NT2/D1 (cell line): ENCODE results near the gene NAALADL2.

Source experiments
- DNase-seq: peaks from one replicate; pipeline ENCODE4 v3.0.0-alpha.2; 2011; ENCODE audit warnings: low read depth, low spot score
- H3K27me3 ChIP-seq: 2 replicates; pipeline ENCODE4 v1.6.0; 2011; ENCODE audit warnings: mild to moderate bottlenecking; ENCODE audit not compliant: insufficient read length, insufficient read depth
- H3K36me3 ChIP-seq: 2 replicates; pipeline ENCODE4 v1.6.1; 2011; ENCODE audit warnings: mild to moderate bottlenecking, low read length, mixed read lengths; ENCODE audit not compliant: insufficient read depth, insufficient read length
- H3K4me1 ChIP-seq: 2 replicates; pipeline ENCODE4 v1.5.1; 2011; ENCODE audit not compliant: insufficient read depth, insufficient read length
- H3K4me3 ChIP-seq: 2 replicates; pipeline ENCODE4 v1.5.1; 2011; ENCODE audit warnings: low read depth; ENCODE audit not compliant: insufficient read length
- H3K9ac ChIP-seq: 2 replicates; pipeline ENCODE4 v1.6.0; 2011; ENCODE audit warnings: low read depth; ENCODE audit not compliant: insufficient read length
- H3K9me3 ChIP-seq: 2 replicates; pipeline ENCODE4 v1.5.1; 2011; ENCODE audit warnings: mild to moderate bottlenecking, low read length; ENCODE audit not compliant: insufficient read depth
- SUZ12 ChIP-seq: IDR thresholded peaks from 2 replicates; pipeline ENCODE4 v1.6.1; 2011; ENCODE audit not compliant: insufficient read length, insufficient read depth; ENCODE audit errors: extremely low read depth
- YY1 ChIP-seq: IDR thresholded peaks from 2 replicates; pipeline ENCODE4 v1.6.1; 2011; ENCODE audit not compliant: insufficient read length, insufficient read depth
- ZNF274 ChIP-seq: IDR thresholded peaks from 2 replicates; pipeline ENCODE4 v1.6.1; 2011; ENCODE audit warnings: mild to moderate bottlenecking, low read depth, low read length

The NAALADL2 gene

DNA sequence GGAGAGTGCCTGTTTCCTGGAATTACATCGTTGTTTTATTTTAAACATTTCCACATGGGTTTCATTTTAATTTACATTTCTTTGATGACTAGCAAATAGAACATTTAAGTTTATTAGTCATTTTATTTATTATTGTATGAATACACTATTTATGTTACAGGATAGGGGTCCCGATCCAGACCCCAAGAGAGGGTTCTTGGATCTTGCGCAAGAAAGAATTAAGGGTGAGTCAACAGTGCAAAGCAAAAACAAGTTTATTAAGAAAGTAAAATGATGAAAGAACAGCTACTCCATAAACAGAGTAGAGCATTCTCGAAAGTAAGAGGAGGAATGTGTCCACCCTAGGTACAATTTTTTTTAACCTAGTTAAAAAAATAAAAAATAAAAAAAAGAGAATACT is 539.5 kb downstream of the NAALADL2 start:
- TF ChIP-seq SUZ12 = no peak
- TF ChIP-seq YY1 = no peak
- TF ChIP-seq ZNF274 = no peak
- Histone ChIP-seq H3K9me3 (no peaks in the 10 kb centered on the region), H3K9ac (no peak overlapping the region), H3K4me1 (no peaks in the 10 kb centered on the region), H3K36me3 (no peaks in the 10 kb centered on the region), H3K27me3 (no peaks in the 10 kb centered on the region), H3K4me3 (no peak overlapping the region)
- no peak for DNase-seq

DNA sequence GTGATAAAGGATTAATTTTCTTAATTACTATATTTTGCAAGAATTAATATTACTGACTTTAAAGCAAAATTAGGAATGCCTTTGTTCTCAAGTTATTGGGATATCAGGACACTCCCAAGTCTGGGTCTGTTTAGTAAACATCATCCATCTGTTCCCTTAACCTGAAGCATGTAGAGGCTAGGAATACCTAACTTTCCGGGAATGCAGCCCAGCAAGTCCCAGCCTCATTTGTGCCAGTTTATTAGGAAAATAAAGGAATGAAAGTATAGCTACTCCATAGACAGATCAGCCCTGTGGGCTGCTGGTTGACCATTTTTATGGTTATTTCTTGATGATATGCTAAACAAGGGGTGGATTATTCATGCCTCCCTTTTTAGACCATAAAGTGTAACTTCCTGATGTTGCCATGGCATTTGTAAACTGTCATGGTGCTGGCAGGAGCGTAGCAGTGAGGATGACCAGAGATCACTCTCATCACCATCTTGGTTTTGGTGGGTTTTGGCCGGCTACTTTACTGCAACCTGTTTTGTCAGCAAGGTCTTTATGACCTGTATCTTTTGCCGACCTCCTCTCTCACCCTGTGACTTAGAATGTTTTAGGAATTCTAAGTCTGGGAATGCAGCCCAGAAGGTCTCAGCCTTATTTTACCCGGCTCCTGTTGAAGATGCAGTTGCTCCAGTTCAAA is 540.2 kb downstream of the NAALADL2 start:
- no peak overlapping the region for H3K9ac ChIP-seq
- H3K9me3 ChIP-seq = no peaks in the 10 kb centered on the region
- DNase-seq = no peak
- no peaks in the 10 kb centered on the region for H3K4me1 ChIP-seq
- no peaks in the 10 kb centered on the region for H3K27me3 ChIP-seq
- no peak for TF ChIP-seq ZNF274
- TF ChIP-seq SUZ12 = no peak
- H3K4me3 ChIP-seq = no peak overlapping the region
- H3K36me3 ChIP-seq = no peaks in the 10 kb centered on the region

DNA sequence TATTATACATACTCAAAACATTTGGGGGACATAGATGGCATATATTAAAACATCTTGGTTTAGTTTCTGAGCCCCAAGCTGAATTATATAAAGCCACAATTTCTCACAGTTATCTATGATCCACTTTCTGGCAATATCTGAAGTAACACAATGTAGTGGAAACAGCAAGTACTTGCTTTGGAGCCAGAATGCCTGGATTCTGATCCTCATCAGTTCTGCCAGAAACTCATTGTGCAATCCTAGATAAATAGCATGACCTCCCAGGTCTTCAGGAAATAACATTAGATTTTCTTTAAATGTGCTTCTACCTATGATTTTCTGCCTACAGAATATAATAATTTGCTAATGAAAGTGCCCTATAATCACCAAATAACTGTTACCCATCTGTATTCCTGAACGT is 544.9 kb downstream of the NAALADL2 start:
- Histone ChIP-seq H3K4me3 (no peak overlapping the region), H3K4me1 (no peaks in the 10 kb centered on the region), H3K36me3 (no peaks in the 10 kb centered on the region), H3K9me3 (no peaks in the 10 kb centered on the region), H3K27me3 (no peaks in the 10 kb centered on the region), H3K9ac (no peak overlapping the region)
- TF ChIP-seq SUZ12 = no peak
- no peak for TF ChIP-seq YY1
- no peak for TF ChIP-seq ZNF274
- no peak for DNase-seq

DNA sequence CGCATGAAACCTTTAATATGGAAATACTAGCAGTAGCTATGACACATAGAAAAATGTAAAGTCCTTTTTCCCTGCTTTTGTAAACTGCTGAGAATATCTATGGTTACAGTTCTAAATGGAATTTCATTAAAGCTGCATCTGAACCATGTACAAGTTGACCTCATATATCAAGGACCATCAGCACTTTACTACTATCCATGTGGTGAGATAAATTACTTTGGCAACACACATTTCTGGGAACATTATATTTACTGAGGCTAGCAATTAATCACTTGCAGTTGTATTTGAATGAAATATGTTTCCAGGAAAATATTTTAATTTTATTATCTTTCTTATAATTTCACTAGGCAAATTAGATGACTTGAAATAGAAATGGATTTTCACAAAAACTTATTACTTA is 545.5 kb downstream of the NAALADL2 start:
- Histone ChIP-seq H3K9ac (no peak overlapping the region), H3K27me3 (no peaks in the 10 kb centered on the region), H3K4me3 (no peak overlapping the region), H3K9me3 (no peaks in the 10 kb centered on the region), H3K4me1 (no peaks in the 10 kb centered on the region), H3K36me3 (no peaks in the 10 kb centered on the region)
- TF ChIP-seq ZNF274 (no peak), YY1 (no peak), SUZ12 (no peak)
- no peak for DNase-seq

DNA sequence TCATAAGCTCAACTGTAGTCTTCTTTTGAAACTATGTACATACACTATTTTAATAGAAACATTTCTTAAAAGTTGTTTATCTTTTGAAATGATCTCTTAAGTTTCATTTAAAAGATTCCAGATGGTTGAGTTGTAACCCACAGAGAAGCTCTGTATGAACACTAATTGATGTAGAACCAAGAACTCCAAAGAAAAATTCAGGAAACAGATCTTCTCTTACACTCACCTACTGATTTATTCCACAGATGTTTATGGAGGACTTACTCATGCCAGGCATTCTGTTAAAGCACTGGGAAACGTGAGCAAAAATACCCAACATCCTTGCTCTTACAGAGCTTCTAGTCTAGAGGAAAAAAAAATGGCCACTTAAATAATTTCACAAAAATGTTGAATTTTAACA is 551.1 kb downstream of the NAALADL2 start:
- H3K27me3 ChIP-seq = no peaks in the 10 kb centered on the region
- no peak overlapping the region for H3K9ac ChIP-seq
- H3K9me3 ChIP-seq = no peaks in the 10 kb centered on the region
- H3K4me1 ChIP-seq = no peaks in the 10 kb centered on the region
- H3K36me3 ChIP-seq = no peaks in the 10 kb centered on the region
- DNase-seq = no peak
- H3K4me3 ChIP-seq = no peak overlapping the region
- TF ChIP-seq ZNF274 (no peak), YY1 (no peak), SUZ12 (no peak)

DNA sequence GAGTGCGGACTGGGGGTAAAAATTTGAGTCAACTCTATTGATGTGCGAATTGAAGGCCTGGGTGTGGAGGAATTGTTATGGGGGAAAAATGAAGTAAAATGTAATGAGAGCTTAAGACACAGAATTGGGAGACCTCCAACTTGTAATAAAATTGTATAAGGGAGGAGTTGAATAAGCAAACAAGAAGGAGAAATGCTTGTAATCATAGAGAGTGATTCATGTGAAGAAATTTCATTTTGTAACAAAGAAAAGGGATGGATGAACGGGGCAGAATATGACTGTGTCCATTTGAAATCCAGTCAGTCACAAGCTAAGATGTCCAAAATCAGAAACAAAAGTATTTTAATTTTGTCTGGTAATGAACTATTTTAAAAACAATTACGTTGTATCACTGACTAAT is 552.3 kb downstream of the NAALADL2 start:
- H3K9me3 ChIP-seq = no peaks in the 10 kb centered on the region
- no peak for TF ChIP-seq YY1
- no peak for TF ChIP-seq SUZ12
- TF ChIP-seq ZNF274 = no peak
- no peak for DNase-seq
- H3K9ac ChIP-seq = no peak overlapping the region
- no peaks in the 10 kb centered on the region for H3K27me3 ChIP-seq
- no peak overlapping the region for H3K4me3 ChIP-seq
- no peaks in the 10 kb centered on the region for H3K4me1 ChIP-seq
- H3K36me3 ChIP-seq = no peaks in the 10 kb centered on the region

DNA sequence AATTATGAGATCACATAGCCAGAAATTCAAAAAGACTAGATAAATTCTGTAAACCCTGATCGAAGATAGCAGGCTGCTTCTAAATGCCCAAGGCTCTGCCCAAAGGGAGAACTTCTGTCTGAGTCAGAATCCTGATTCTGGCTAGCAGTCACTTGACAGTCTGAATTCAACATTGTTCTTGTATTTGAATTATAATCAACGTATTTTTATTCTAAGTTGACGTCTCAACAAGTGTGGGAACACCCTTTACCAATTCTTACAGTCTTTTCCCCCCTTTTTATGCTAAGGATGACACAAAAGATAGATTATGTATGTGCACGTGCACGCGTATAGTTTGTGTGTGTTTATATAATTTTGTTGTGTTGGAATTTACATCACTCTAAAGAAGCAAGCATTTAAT is 552.8 kb downstream of the NAALADL2 start:
- Histone ChIP-seq H3K4me3 (no peak overlapping the region), H3K4me1 (no peaks in the 10 kb centered on the region), H3K9ac (no peak overlapping the region), H3K27me3 (no peaks in the 10 kb centered on the region), H3K36me3 (no peaks in the 10 kb centered on the region), H3K9me3 (no peaks in the 10 kb centered on the region)
- no peak for TF ChIP-seq YY1
- no peak for TF ChIP-seq ZNF274
- no peak for TF ChIP-seq SUZ12
- DNase-seq = no peak

DNA sequence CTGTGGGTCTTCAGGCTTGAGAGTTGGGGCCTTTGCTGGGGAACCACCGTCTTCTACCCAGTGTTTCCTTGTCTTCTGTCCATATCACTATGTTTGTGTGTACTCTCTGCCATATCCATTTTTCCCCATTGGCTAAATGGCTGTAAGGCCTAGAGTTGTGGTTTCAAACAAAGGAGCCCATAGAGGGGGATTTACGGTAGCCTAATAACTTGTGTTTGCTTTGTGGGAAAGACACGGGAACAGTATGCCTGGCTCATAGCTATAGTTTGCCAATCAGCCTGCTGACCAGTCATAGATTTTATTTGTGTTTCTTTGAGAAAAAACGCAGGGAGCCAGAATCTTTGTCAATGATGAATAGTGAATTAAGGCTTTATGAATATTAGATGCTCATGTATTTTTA is 554.8 kb downstream of the NAALADL2 start:
- no peaks in the 10 kb centered on the region for H3K4me1 ChIP-seq
- no peaks in the 10 kb centered on the region for H3K27me3 ChIP-seq
- H3K36me3 ChIP-seq = no peaks in the 10 kb centered on the region
- no peak for TF ChIP-seq ZNF274
- TF ChIP-seq YY1 = no peak
- no peak for TF ChIP-seq SUZ12
- no peak for DNase-seq
- no peak overlapping the region for H3K4me3 ChIP-seq
- no peak overlapping the region for H3K9ac ChIP-seq
- no peaks in the 10 kb centered on the region for H3K9me3 ChIP-seq
